Mucosa of descending colon (tissue), 3 donors: ENCODE measurements around the gene BRD9. TPM values are rescaled to one million over a fixed set of nuclear protein-coding genes. Genes with fewer than 3 reads are reported as not detected.
"Not testable (repeated sequence)": the region's sequence is repeated elsewhere in the genome, so short reads cannot be mapped to it uniquely, and the experiment has no call there.

Source experiments
- ATAC-seq: fragments of 200-7000 bp; cut with Tn5 transposase; one replicate; pipeline ENCODE4 v1.9.1; 2020; ENCODE audit warnings: mild to moderate bottlenecking, moderate library complexity
- DNase-seq, 3 donors: peaks; one replicate each; pipeline ENCODE4 v3.0.0-alpha.2; 2020
- H3K36me3 ChIP-seq: fragments of 200-600 bp; one replicate; pipeline ENCODE4 v1.8.0; 2021; ENCODE audit warnings: low read depth, mild to moderate bottlenecking
- H3K4me1 ChIP-seq: fragments of 200-600 bp; one replicate; pipeline ENCODE4 v1.8.0; 2021; ENCODE audit warnings: low read depth, mild to moderate bottlenecking
- H3K4me3 ChIP-seq: fragments of 200-600 bp; one replicate; pipeline ENCODE4 v1.8.0; 2021; ENCODE audit warnings: mild to moderate bottlenecking
- H3K9me3 ChIP-seq: fragments of 200-600 bp; one replicate; pipeline ENCODE4 v1.8.0; 2021; ENCODE audit warnings: mild to moderate bottlenecking
- CTCF ChIP-seq: fragments of 200-600 bp; IDR thresholded peaks from one replicate; pipeline ENCODE4 v1.8.0; 2022; ENCODE audit warnings: antibody characterized with exemption, mild to moderate bottlenecking
- intact Hi-C, 2 donors: fragments of 100-400 bp; cut with DNase I in 1 of 2; cut with micrococcal nuclease in 1 of 2; formaldehyde crosslinking; loops; one replicate each; pipeline versions ENCODE4 v1.11.0 to v1.11.1; 2022; cut with DNase I, micrococcal nuclease
- total RNA-seq, 3 donors: library from RNA; stranded (reverse); fragmentation: NEBNext Ultra II Directional in 2 of 3; extraction: Animal tissue kit (Norgen Biotek cat#: 25700) in 2 of 3; gene quantifications; one replicate each; pipeline versions ENCODE4 v1.2.1 to v1.2.4, GENCODE V29; 2021 to 2023
- donor health status: DM: no; HTN: no; CAD: no; lungs with moderate emphysema.
- donor health status: DM: no; HTN: no; CAD: no.
- donor health status: DM: no; HTN: yes; CAD: no.

Gene BRD9
- total RNA-seq, 3 donors from 2014 or later = 30.8 to 46.5 (median 36.7) TPM

DNA sequence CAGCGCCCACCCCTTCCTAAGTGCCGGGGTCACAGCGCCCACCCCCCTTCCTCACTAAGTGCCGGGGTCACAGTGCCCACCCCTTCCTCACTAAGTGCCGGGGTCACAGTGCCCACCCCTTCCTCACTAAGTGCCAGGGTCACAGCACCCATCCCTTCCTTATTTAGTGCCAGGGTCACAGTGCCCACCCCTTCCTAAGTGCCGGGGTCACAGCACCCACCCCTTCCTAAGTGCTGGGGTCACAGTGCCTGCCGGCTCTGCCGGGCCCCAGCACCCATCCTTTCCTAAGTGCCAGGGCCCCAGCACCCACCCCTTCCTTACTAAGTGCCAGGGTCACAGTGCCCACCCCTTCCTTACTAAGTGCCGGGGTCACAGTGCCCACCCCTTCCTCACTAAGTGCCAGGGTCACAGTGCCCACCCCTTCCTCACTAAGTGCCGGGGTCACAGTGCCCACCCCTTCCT lies 51.6 kb downstream of the BRD9 start:
- intact Hi-C loops, H3K36me3 ChIP-seq, ATAC-seq, H3K9me3 ChIP-seq, H3K4me1 ChIP-seq, H3K4me3 ChIP-seq: not testable (repeated sequence)
- peak in 1 of 3 donors; percentile 36 for DNase-seq

DNA sequence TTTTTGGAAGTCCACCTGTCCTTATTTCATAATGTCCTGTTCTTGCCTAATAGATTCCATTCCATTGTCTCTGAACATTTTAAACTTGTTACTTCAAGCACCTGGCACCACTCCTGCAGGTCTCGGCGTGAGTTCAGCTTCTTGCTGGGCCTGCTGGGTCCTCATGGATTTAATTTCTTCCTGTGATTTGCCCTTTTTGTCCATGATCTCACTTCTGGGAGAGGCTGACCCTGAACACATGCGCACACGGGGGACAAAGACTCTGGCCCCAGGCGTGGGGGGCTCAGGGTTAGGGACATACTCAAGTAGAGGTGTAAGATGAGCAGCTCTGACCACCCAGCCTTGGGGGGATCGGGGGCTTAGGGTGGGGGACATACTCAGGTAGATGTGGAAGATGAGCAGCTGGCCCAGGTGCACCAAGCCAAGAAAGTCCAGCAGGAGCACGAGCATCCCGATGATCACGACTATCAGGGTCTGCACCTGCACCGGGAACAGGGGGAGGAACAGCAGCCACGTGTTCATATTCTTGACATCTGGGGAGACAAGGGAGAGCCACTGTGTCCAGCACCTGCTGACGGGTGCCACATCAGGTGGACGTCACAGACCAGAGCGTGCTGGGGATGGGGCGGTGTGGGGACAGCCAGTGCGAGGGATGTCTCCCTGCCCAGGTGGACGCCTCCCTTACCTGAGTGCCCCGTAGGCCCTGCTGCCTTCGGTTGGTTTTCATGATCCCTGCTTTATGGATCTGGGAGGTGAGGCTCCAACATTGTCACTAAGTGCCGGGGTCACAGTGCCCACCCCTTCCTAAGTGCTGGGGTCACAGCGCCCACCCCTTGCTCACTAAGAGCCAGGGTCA lies 52.3 kb downstream of the BRD9 start:
- intact Hi-C loops, ATAC-seq, H3K9me3 ChIP-seq, H3K4me3 ChIP-seq, H3K36me3 ChIP-seq, H3K4me1 ChIP-seq: not testable (repeated sequence)
- DNase-seq = peak in 2 of 3 donors; percentile 4 to 43

DNA sequence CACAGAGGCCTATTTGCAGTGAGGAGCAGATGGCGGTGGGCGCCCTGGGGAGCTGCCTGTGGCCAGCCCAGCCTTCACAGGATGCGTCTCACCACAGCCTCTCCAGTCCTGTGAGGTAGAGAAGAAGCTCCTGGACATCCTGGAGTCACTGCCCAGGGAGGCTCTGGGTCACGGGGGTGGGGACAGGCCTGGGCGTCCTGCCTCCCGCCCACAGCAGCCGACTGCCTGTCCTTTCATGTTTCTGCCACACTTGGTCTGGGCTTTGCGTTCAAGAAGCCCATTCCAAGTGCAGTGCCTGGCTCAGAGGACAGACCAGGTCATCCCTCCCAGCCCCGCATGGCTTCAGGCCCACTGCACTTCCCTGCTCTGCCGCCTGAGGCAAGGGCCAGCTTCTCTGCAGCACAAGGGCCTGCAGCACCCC lies 54.2 kb downstream of the BRD9 start:
- DNase-seq = peak in 1 of 3 donors; percentile 5
- H3K4me3 ChIP-seq, ATAC-seq, H3K9me3 ChIP-seq, intact Hi-C loops, H3K4me1 ChIP-seq, H3K36me3 ChIP-seq: not testable (repeated sequence)

GRCh38 chr5:837621-838121 lies 54.9 kb downstream of the BRD9 start:
- H3K4me1 ChIP-seq, intact Hi-C loops, H3K9me3 ChIP-seq, ATAC-seq, H3K36me3 ChIP-seq, H3K4me3 ChIP-seq: not testable (repeated sequence)
- DNase-seq = peak in 1 of 3 donors; percentile 12

- H3K36me3 ChIP-seq, intact Hi-C loops, H3K4me3 ChIP-seq, H3K4me1 ChIP-seq, H3K9me3 ChIP-seq, DNase-seq: not testable (repeated sequence)
- ATAC-seq = peak; percentile 14
Measured at GRCh38 chr5:835933-836612, 56.5 kb downstream of the BRD9 start.

GRCh38 chr5:834013-834412 lies 58.6 kb downstream of the BRD9 start:
- ATAC-seq, H3K9me3 ChIP-seq, intact Hi-C loops, H3K36me3 ChIP-seq, DNase-seq, H3K4me1 ChIP-seq, H3K4me3 ChIP-seq: not testable (repeated sequence)

GRCh38 chr5:828194-828593 lies 64.4 kb downstream of the BRD9 start:
- H3K4me3 ChIP-seq, H3K9me3 ChIP-seq, H3K36me3 ChIP-seq, intact Hi-C loops, ATAC-seq, DNase-seq, H3K4me1 ChIP-seq: not testable (repeated sequence)

DNA sequence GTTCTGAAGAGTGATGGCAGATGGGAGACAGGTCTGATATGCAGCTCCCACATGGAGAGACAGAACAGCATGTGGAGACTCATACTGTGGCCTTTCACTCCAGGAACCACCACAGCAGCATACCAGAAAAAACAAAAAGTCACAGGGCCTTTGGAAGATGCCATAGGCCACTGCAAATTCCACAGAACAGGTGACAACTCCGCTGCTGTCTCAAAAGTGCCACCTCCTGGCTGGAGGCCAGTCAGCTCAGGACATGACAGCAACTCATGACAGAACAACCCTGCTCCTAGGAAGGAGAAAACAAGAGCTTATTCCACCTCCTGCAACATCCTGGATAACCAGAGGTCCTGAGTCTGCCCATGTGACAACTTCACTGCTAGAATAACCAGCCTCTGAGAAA lies 67.1 kb downstream of the BRD9 start:
- H3K4me3 ChIP-seq, H3K36me3 ChIP-seq, H3K4me1 ChIP-seq, H3K9me3 ChIP-seq, intact Hi-C loops: not testable (repeated sequence)
- DNase-seq = peak in 2 of 3 donors; percentile 59 to 63
- ATAC-seq = peak; percentile 60

GRCh38 chr5:821504-821903 lies 71.1 kb downstream of the BRD9 start:
- no peaks in the 10 kb centered on the region for H3K4me1 ChIP-seq
- no peak for TF ChIP-seq CTCF
- no peaks in the 10 kb centered on the region for H3K36me3 ChIP-seq
- peak; percentile 48 for ATAC-seq
- H3K4me3 ChIP-seq = no peak overlapping the region
- DNase-seq = peak in 1 of 3 donors; percentile 21
- no peaks in the 10 kb centered on the region for H3K9me3 ChIP-seq
- intact Hi-C loops = no loop called here
